Central memory CD8-positive, alpha-beta T cell (primary cell): ENCODE measurements around the gene KIAA1328.
A peak's percentile ranks its signal among the peaks of the same experiment; 100 is the strongest.
"Not testable (repeated sequence)": the region's sequence is repeated elsewhere in the genome, so short reads cannot be mapped to it uniquely, and the experiment has no call there.

ENCODE experiments used
- ATAC-seq: fragments of 150-1000 bp; cut with Tn5 transposase; replicated peaks from 2 replicates; pipeline ENCODE4 v1.10.0; 2022; ENCODE audit warnings: mild to moderate bottlenecking, moderate FRiP score, moderate number of reproducible peaks; ENCODE audit not compliant: poor library complexity, severe bottlenecking; ENCODE audit errors: extremely low read depth
- DNase-seq, 2 donors: peaks; one replicate each; pipeline ENCODE4 v3.0.0; 2021; ENCODE audit warnings: low spot score in 2 of 2
- H3K27ac Mint-ChIP-seq: one replicate; pipeline ENCODE4 v1.8.0; 2022; ENCODE audit warnings: low read depth, mild to moderate bottlenecking, moderate library complexity, mixed read lengths
- H3K27me3 Mint-ChIP-seq: one replicate; pipeline ENCODE4 v1.8.0; 2022; ENCODE audit warnings: mixed read lengths
- H3K36me3 Mint-ChIP-seq: one replicate; pipeline ENCODE4 v1.8.0; 2022; ENCODE audit warnings: mild to moderate bottlenecking, moderate library complexity, mixed read lengths; ENCODE audit not compliant: insufficient read depth
- H3K4me1 Mint-ChIP-seq: one replicate; pipeline ENCODE4 v1.8.0; 2022; ENCODE audit warnings: mixed read lengths
- H3K4me3 Mint-ChIP-seq: one replicate; pipeline ENCODE4 v1.8.0; 2022; ENCODE audit warnings: mild to moderate bottlenecking, moderate library complexity, mixed read lengths
- H3K9me3 Mint-ChIP-seq: one replicate; pipeline ENCODE4 v1.8.0; 2022; ENCODE audit warnings: mixed read lengths

The KIAA1328 gene

GRCh38 chr18:36812678-36813077 lies 16.2 kb upstream of the KIAA1328 start:
- no peak overlapping the region for H3K4me3 Mint-ChIP-seq
- ATAC-seq, result no peak

DNA sequence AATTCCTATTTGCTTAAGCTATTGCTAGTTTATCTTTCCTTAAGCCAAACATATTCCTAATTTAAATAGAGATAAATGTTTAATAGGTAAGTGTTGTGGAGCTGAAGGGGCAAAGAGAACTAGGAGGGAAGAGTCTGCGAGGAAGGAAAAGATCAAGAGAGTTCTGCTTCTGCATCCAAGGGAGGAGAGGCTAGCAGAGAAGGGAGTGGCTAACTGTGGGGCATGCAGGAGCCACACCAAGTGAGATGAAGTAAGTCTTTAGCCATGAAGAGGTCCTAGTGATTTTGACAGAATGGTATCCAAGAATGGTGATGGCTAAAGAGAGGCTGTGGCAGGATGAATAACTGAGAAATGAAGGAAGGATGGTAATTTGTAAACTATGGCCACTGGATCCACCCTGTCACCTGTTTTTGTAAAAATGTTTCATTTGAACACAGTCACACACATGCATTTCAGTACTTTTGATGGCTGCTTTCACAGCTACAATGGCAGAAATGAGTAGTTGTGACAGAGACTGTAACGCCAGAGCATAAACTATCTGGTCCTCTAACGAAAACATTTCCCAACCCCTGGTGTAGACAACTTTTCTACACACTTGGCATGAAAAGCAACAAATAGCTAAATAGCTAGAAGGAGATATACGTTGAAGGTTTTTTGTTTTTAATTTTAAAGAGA lies 15.7 kb upstream of the KIAA1328 start:
- H3K27me3 Mint-ChIP-seq, result no peaks in the 10 kb centered on the region
- ATAC-seq (no peak), DNase-seq (no peak)
- peaks cover 22% of the 10 kb centered on the region for H3K36me3 Mint-ChIP-seq
- no peak overlapping the region for H3K4me3 Mint-ChIP-seq
- peak overlapping the region; percentile 42 for H3K27ac Mint-ChIP-seq
- no peaks in the 10 kb centered on the region for H3K9me3 Mint-ChIP-seq
- H3K4me1 Mint-ChIP-seq, result peaks cover 20% of the 10 kb centered on the region

More at GRCh38 chr18:36812678-36813077, 16.2 kb upstream of the KIAA1328 start:
- H3K36me3 Mint-ChIP-seq, result peaks cover 23% of the 10 kb centered on the region
- no peaks in the 10 kb centered on the region for H3K9me3 Mint-ChIP-seq
- DNase-seq, result no peak
- peaks cover 20% of the 10 kb centered on the region for H3K4me1 Mint-ChIP-seq
- H3K27ac Mint-ChIP-seq, result peak overlapping the region; percentile 42
- H3K27me3 Mint-ChIP-seq, result no peaks in the 10 kb centered on the region

- no peak for ATAC-seq
- Mint-ChIP-seq H3K4me1 (peaks cover 20% of the 10 kb centered on the region), H3K27ac (peak overlapping the region; percentile 42), H3K36me3 (peaks cover 22% of the 10 kb centered on the region), H3K27me3 (no peaks in the 10 kb centered on the region), H3K4me3 (no peak overlapping the region), H3K9me3 (no peaks in the 10 kb centered on the region)
- no peak for DNase-seq
These were observed 15.1 kb upstream of the KIAA1328 start for GRCh38 chr18:36813824-36814223.

DNA sequence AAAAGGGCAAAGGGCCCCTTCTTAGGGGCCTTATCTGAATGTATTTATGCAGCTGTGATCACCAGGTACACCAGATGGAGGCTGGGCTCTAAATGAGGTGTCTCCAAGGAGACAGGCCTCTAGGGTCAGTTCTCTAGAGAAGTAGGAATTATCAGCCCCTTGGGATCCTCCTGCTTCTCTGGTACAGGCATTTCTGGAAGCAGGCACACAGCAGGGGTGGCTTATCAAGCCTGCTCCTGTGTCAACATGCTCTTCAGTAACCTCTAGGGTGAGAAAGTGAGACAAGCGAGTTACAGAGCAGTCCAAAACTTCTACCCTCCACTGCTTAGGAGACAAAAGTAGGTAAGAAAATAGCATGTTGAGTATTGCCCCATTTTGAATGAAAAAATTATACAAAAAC lies 13.9 kb upstream of the KIAA1328 start:
- H3K4me1 Mint-ChIP-seq, result peaks cover 20% of the 10 kb centered on the region
- ATAC-seq, result no peak
- H3K36me3 Mint-ChIP-seq, result peaks cover 22% of the 10 kb centered on the region
- no peaks in the 10 kb centered on the region for H3K27me3 Mint-ChIP-seq
- H3K9me3 Mint-ChIP-seq, result no peaks in the 10 kb centered on the region
- DNase-seq, result no peak
- H3K27ac Mint-ChIP-seq, result no peak overlapping the region
- no peak overlapping the region for H3K4me3 Mint-ChIP-seq

DNA sequence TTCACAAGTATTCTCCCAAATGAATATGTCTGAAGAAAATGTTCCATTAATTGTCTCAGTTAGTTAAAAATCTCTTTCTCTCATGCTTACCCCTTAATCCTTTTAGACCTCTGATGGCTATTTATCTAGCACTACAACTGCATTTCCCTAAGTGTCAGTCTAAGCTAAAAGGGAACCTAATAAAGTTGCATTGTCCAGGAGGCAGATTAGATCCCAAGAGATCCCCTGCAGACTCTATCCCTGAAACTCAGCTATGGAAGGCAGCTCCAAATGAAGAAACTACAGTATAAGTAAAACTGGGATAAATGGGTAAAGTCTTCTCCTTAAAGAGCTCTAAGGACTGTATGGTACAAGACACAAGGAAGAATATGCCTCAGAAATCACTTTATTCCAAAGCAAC lies 12.8 kb upstream of the KIAA1328 start:
- H3K9me3 Mint-ChIP-seq, DNase-seq, H3K27me3 Mint-ChIP-seq, H3K27ac Mint-ChIP-seq, ATAC-seq, H3K4me3 Mint-ChIP-seq: not testable (repeated sequence)
- peaks cover 21% of the 10 kb centered on the region for H3K36me3 Mint-ChIP-seq
- peaks cover 20% of the 10 kb centered on the region for H3K4me1 Mint-ChIP-seq

- H3K4me1 Mint-ChIP-seq, result peaks cover 20% of the 10 kb centered on the region
- no peak overlapping the region for H3K4me3 Mint-ChIP-seq
- ATAC-seq (no peak), DNase-seq (no peak)
- H3K9me3 Mint-ChIP-seq, result no peaks in the 10 kb centered on the region
- peaks cover 21% of the 10 kb centered on the region for H3K36me3 Mint-ChIP-seq
- H3K27me3 Mint-ChIP-seq, result no peaks in the 10 kb centered on the region
- H3K27ac Mint-ChIP-seq, result no peak overlapping the region
These were observed 11.9 kb upstream of the KIAA1328 start for GRCh38 chr18:36817039-36817438.

- Mint-ChIP-seq H3K36me3 (peaks cover 20% of the 10 kb centered on the region), H3K27ac (no peak overlapping the region), H3K4me3 (no peak overlapping the region), H3K9me3 (no peaks in the 10 kb centered on the region), H3K27me3 (no peaks in the 10 kb centered on the region), H3K4me1 (peaks cover 15% of the 10 kb centered on the region)
- ATAC-seq, result no peak
- no peak for DNase-seq
These were observed 10.3 kb upstream of the KIAA1328 start for GRCh38 chr18:36818652-36819051.

DNA sequence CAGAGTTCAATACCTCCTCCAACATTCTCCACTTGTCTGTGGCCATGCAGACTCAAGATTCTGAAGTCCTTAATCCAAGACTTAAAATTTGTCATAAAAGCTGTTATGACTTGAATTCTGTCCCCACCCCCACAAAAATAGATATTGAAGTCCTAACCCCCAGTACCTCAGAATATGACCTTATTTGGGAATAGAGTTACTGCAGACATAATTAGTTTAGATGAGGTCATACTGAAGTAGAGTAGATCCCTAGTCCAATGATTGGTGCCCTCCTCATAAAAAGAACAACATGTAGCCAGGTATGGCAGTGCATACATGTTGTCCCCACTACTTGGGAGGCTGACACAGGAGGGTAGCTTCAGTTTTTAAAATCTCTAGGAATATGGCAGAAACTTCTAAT lies 9.3 kb upstream of the KIAA1328 start:
- no peak overlapping the region for H3K4me3 Mint-ChIP-seq
- peaks cover 10% of the 10 kb centered on the region for H3K4me1 Mint-ChIP-seq
- no peaks in the 10 kb centered on the region for H3K27me3 Mint-ChIP-seq
- peaks cover 19% of the 10 kb centered on the region for H3K36me3 Mint-ChIP-seq
- H3K9me3 Mint-ChIP-seq, result no peaks in the 10 kb centered on the region
- no peak for DNase-seq
- H3K27ac Mint-ChIP-seq, result no peak overlapping the region
- ATAC-seq, result no peak

DNA sequence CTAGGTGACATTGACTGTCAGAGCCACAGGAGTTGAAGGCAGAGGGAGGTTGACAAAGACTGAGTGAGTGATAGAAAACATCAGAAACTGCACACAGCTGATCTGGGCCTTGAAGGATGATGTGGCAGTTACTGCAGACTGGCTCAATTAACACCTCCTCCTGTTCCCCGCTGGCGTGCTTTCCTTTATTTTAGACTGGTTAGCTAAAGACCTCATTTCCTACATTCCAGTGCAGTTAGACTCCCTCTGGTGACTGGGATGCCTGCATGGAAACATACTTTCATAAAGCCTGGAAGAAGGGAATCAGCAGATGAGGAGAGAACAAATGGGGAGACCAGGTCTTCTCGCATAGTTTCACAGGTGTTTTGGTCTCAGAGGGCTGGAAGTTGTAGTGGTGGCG lies 7.2 kb upstream of the KIAA1328 start:
- DNase-seq (no peak), ATAC-seq (no peak)
- Mint-ChIP-seq H3K27me3 (no peaks in the 10 kb centered on the region), H3K4me1 (peaks cover 5% of the 10 kb centered on the region), H3K4me3 (no peak overlapping the region), H3K9me3 (no peaks in the 10 kb centered on the region), H3K36me3 (peaks cover 7% of the 10 kb centered on the region), H3K27ac (no peak overlapping the region)

GRCh38 chr18:36825526-36825925 lies 3.4 kb upstream of the KIAA1328 start:
- no peak overlapping the region for H3K4me3 Mint-ChIP-seq
- DNase-seq, result no peak
- H3K9me3 Mint-ChIP-seq, result no peaks in the 10 kb centered on the region
- no peaks in the 10 kb centered on the region for H3K27me3 Mint-ChIP-seq
- peaks cover 12% of the 10 kb centered on the region for H3K36me3 Mint-ChIP-seq
- H3K4me1 Mint-ChIP-seq, result peaks cover 29% of the 10 kb centered on the region
- no peak overlapping the region for H3K27ac Mint-ChIP-seq
- ATAC-seq, result no peak

DNA sequence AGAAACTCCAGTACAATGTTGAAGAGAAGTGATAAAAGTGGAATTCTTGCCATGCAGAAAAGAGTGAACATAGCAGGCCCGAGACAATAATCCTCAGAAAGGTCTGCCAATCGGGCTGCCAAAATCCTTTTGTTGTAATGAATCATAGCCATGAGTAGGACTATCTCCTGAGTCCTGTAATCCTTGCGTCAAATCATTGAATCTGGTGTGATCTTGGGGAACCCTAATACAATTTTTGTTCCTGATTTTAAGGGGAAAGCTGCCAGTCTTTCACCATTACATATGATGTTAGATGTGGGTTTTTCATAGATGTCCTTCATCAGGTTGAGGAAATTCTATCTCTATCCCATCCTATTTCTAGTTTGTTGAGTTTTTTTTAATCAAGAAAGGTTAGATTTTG lies 2.4 kb upstream of the KIAA1328 start:
- Mint-ChIP-seq H3K27me3 (no peaks in the 10 kb centered on the region), H3K36me3 (peaks cover 12% of the 10 kb centered on the region), H3K9me3 (no peaks in the 10 kb centered on the region), H3K4me3 (no peak overlapping the region), H3K4me1 (peaks cover 36% of the 10 kb centered on the region), H3K27ac (no peak overlapping the region)
- ATAC-seq (no peak), DNase-seq (no peak)

- H3K9me3 Mint-ChIP-seq, result no peaks in the 10 kb centered on the region
- H3K27me3 Mint-ChIP-seq, result no peaks in the 10 kb centered on the region
- ATAC-seq (peak; percentile 4), DNase-seq (no peak)
- H3K36me3 Mint-ChIP-seq, result peaks cover 11% of the 10 kb centered on the region
- peak overlapping the region; percentile 98 for H3K4me3 Mint-ChIP-seq
- H3K4me1 Mint-ChIP-seq, result peaks cover 36% of the 10 kb centered on the region
- peak overlapping the region; percentile 82 for H3K27ac Mint-ChIP-seq
These were observed 734 bp upstream of the KIAA1328 start for GRCh38 chr18:36828157-36828629.

GRCh38 chr18:36829362-36830157 lies 633 bp downstream of the KIAA1328 start:
- no peaks in the 10 kb centered on the region for H3K27me3 Mint-ChIP-seq
- no peak for ATAC-seq
- H3K4me3 Mint-ChIP-seq, result peak overlapping the region; percentile 98
- DNase-seq, result no peak
- peaks cover 36% of the 10 kb centered on the region for H3K4me1 Mint-ChIP-seq
- H3K27ac Mint-ChIP-seq, result peak overlapping the region; percentile 82
- H3K36me3 Mint-ChIP-seq, result peaks cover 10% of the 10 kb centered on the region
- no peaks in the 10 kb centered on the region for H3K9me3 Mint-ChIP-seq
